H1 (cell line): ENCODE measurements around the gene RPS3.

ENCODE experiments used
- CREB1 ChIP-seq: IDR thresholded peaks from 2 replicates; pipeline ENCODE4 v1.6.1; 2012; ENCODE audit warnings: inconsistent platforms
- EGR1 ChIP-seq: IDR thresholded peaks from 2 replicates; pipeline ENCODE4 v1.6.1; 2011; ENCODE audit warnings: low read depth, low read length, borderline replicate concordance
- POLR2A ChIP-seq, 2 experiments: IDR thresholded peaks; 1 replicate in 1 of 2; 2 replicates in 1 of 2; pipeline ENCODE4 v1.6.1; 2011; ENCODE audit warnings: low read depth in 2 of 2, low read length in 2 of 2, mild to moderate bottlenecking in 2 of 2; ENCODE audit errors: control extremely low read depth in 1 of 2
- POLR2AphosphoS5 ChIP-seq: IDR thresholded peaks from 2 replicates; pipeline ENCODE4 v1.6.1; 2011; ENCODE audit warnings: low read depth, low read length
- TEAD4 ChIP-seq: IDR thresholded peaks from 2 replicates; pipeline ENCODE4 v1.6.1; 2012; ENCODE audit warnings: low read depth, low read length, inconsistent platforms, mixed read lengths
- ZNF274 ChIP-seq: IDR thresholded peaks from 2 replicates; pipeline ENCODE4 v1.7.0; 2012; ENCODE audit warnings: low read length, borderline replicate concordance; ENCODE audit errors: extremely low read depth
- TF ChIP-seq, protein P1 (sequence below), 3 experiments: IDR thresholded peaks; 1 replicate in 2 of 3; 2 replicates in 1 of 3; pipeline versions ENCODE4 v1.5.1 to v1.6.1; 2011; ENCODE audit warnings: low read length in 3 of 3, mild to moderate bottlenecking in 3 of 3, inconsistent platforms in 2 of 3, low read depth in 1 of 3, moderate library complexity in 1 of 3; ENCODE audit not compliant: insufficient read depth in 1 of 3; ENCODE audit errors: control extremely low read depth in 1 of 3
- TF ChIP-seq, protein P2 (sequence below): IDR thresholded peaks from 2 replicates; pipeline ENCODE4 v1.6.1; 2011; ENCODE audit warnings: low read length, improper control_type of control experiment

DNA sequence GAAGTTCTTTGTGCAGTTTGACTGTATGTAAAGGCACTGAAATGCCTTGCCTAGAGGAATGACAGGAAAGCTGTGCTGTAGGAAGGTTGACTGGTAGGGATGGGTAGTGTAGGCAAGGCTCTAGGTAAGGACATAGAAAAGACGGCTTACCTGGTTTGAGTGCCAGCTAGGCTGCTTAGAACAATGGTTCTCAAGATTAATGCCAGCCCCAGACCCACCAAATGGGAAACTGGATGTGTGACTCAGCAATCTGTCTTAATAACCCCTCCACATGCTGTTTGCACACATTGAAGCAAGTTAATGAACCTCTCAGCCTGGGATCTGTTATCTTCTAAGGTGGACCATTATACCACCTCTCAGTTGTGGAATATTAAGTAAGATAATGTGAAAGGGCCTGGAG lies 3.7 kb downstream of the RPS3 start:
- TF ChIP-seq, protein P1, sequence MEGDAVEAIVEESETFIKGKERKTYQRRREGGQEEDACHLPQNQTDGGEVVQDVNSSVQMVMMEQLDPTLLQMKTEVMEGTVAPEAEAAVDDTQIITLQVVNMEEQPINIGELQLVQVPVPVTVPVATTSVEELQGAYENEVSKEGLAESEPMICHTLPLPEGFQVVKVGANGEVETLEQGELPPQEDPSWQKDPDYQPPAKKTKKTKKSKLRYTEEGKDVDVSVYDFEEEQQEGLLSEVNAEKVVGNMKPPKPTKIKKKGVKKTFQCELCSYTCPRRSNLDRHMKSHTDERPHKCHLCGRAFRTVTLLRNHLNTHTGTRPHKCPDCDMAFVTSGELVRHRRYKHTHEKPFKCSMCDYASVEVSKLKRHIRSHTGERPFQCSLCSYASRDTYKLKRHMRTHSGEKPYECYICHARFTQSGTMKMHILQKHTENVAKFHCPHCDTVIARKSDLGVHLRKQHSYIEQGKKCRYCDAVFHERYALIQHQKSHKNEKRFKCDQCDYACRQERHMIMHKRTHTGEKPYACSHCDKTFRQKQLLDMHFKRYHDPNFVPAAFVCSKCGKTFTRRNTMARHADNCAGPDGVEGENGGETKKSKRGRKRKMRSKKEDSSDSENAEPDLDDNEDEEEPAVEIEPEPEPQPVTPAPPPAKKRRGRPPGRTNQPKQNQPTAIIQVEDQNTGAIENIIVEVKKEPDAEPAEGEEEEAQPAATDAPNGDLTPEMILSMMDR (IDR thresholded peaks at IDR 0.05; ENCODE audit: control extremely low read depth in 1 of 3, insufficient read depth in 1 of 3, low read depth in 1 of 3, low read length in 3 of 3), result no peak
- TF ChIP-seq POLR2AphosphoS5, result peak; percentile 65
- TF ChIP-seq EGR1, result no peak
- TF ChIP-seq CREB1, result no peak
- TF ChIP-seq, protein P2, sequence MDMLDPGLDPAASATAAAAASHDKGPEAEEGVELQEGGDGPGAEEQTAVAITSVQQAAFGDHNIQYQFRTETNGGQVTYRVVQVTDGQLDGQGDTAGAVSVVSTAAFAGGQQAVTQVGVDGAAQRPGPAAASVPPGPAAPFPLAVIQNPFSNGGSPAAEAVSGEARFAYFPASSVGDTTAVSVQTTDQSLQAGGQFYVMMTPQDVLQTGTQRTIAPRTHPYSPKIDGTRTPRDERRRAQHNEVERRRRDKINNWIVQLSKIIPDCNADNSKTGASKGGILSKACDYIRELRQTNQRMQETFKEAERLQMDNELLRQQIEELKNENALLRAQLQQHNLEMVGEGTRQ, result no peak
- no peak; a peak in 1 of 3 replicates for TF ChIP-seq POLR2A (IDR thresholded peaks at IDR 0.05; ENCODE audit: control extremely low read depth in 1 of 2, low read depth in 2 of 2, low read length in 2 of 2)
- TF ChIP-seq ZNF274, result no peak
- no peak for TF ChIP-seq TEAD4
